Neuronal stem cell (in vitro differentiated cells): ENCODE results near the gene THAP6.

Experiments
- DNase-seq: peaks from one replicate; pipeline ENCODE4 v3.0.0-alpha.2; 2013; ENCODE audit warnings: low spot score
- H2AFZ ChIP-seq: one replicate; pipeline ENCODE4 v1.6.1; 2013; ENCODE audit warnings: mild to moderate bottlenecking, low read length, inconsistent platforms
- H2AK5ac ChIP-seq: 2 replicates; pipeline ENCODE4 v1.6.1; 2013; ENCODE audit warnings: low read depth, mild to moderate bottlenecking, inconsistent platforms, low read length, moderate library complexity, mixed read lengths
- H2BK120ac ChIP-seq: 2 replicates; pipeline ENCODE4 v1.6.1; 2013; ENCODE audit warnings: low read depth, mild to moderate bottlenecking, inconsistent platforms, low read length, moderate library complexity, mixed read lengths
- H2BK12ac ChIP-seq: one replicate; pipeline ENCODE4 v1.6.1; 2013; ENCODE audit warnings: low read length, inconsistent platforms
- H2BK15ac ChIP-seq: 2 replicates; pipeline ENCODE4 v1.6.1; 2013; ENCODE audit warnings: mild to moderate bottlenecking, low read length, inconsistent platforms, mixed read lengths
- H2BK5ac ChIP-seq: one replicate; pipeline ENCODE4 v1.6.1; 2013; ENCODE audit warnings: inconsistent platforms, mild to moderate bottlenecking, low read length, moderate library complexity
- H3K14ac ChIP-seq: one replicate; pipeline ENCODE4 v1.6.1; 2013; ENCODE audit warnings: low read length, inconsistent platforms
- H3K18ac ChIP-seq: 2 replicates; pipeline ENCODE4 v1.6.1; 2013; ENCODE audit warnings: low read length, inconsistent platforms
- H3K23ac ChIP-seq: 2 replicates; pipeline ENCODE4 v1.6.1; 2013; ENCODE audit warnings: low read depth, mild to moderate bottlenecking, mixed read lengths, low read length, inconsistent platforms; ENCODE audit not compliant: poor library complexity
- H3K27ac ChIP-seq: replicated peaks from 3 replicates; pipeline ENCODE4 v1.5.1; 2013; ENCODE audit warnings: low read length, inconsistent platforms
- H3K27me3 ChIP-seq, 3 experiments: 2 replicates each; pipeline ENCODE4 v1.6.1; 2013; ENCODE audit warnings: low read length in 3 of 3, mild to moderate bottlenecking in 2 of 3, inconsistent platforms in 1 of 3, low read depth in 1 of 3, mixed read lengths in 1 of 3, moderate library complexity in 1 of 3; ENCODE audit not compliant: control insufficient read depth in 3 of 3, insufficient read depth in 3 of 3
- H3K36me3 ChIP-seq, 2 donors: replicated peaks in 1 of 2; 2 replicates each; pipeline ENCODE4 v1.6.1; 2013; ENCODE audit warnings: low read length in 2 of 2; ENCODE audit not compliant: control insufficient read depth in 2 of 2, insufficient read depth in 2 of 2
- H3K4ac ChIP-seq: 2 replicates; pipeline ENCODE4 v1.6.1; 2013; ENCODE audit warnings: inconsistent platforms, mild to moderate bottlenecking, low read length, moderate library complexity
- H3K4me1 ChIP-seq, 2 donors: 1 replicate in 1 of 2; 2 replicates in 1 of 2; pipeline ENCODE4 v1.6.1; 2013; ENCODE audit warnings: low read length in 2 of 2, low read depth in 1 of 2; ENCODE audit not compliant: control insufficient read depth in 2 of 2, insufficient read depth in 1 of 2
- H3K4me2 ChIP-seq: one replicate; pipeline ENCODE4 v1.6.1; 2013; ENCODE audit warnings: mild to moderate bottlenecking, low read length, inconsistent platforms; ENCODE audit not compliant: insufficient read depth, poor library complexity, severe bottlenecking
- H3K4me3 ChIP-seq, 2 donors: 2 replicates each; pipeline ENCODE4 v1.5.1; 2013; ENCODE audit warnings: low read length in 2 of 2, mild to moderate bottlenecking in 2 of 2, inconsistent platforms in 1 of 2, moderate library complexity in 1 of 2
- H3K79me1 ChIP-seq: one replicate; pipeline ENCODE4 v1.6.1; 2013; ENCODE audit warnings: low read depth, mild to moderate bottlenecking, inconsistent platforms, low read length, moderate library complexity
- H3K9ac ChIP-seq: one replicate; pipeline ENCODE4 v1.6.1; 2013; ENCODE audit warnings: mild to moderate bottlenecking, low read depth, low read length, inconsistent platforms; ENCODE audit not compliant: poor library complexity
- H3K9me3 ChIP-seq, 2 donors: replicated peaks in 1 of 2; 2 replicates each; pipeline versions ENCODE3 to v1.6.1; 2013; ENCODE audit warnings: low read length in 2 of 2, mild to moderate bottlenecking in 2 of 2, inconsistent platforms in 1 of 2, low read depth in 1 of 2, mixed read lengths in 1 of 2, moderate library complexity in 1 of 2; ENCODE audit not compliant: control insufficient read depth in 2 of 2, insufficient read depth in 1 of 2
- H4K8ac ChIP-seq: one replicate; pipeline ENCODE4 v1.6.1; 2013; ENCODE audit warnings: low read depth, mild to moderate bottlenecking, inconsistent platforms, low read length, moderate library complexity
- H4K91ac ChIP-seq: one replicate; pipeline ENCODE4 v1.6.1; 2013; ENCODE audit warnings: low read length, low read depth, mild to moderate bottlenecking, inconsistent platforms; ENCODE audit not compliant: poor library complexity
- WGBS, 2 donors: extraction: QIAGEN DNeasy Blood & Tissue Kit; methylation state at CpG; one replicate each; pipeline ENCODE4 v1.1.7; 2013; ENCODE audit warnings: missing lambda C conversion rate in 2 of 2, mixed read lengths in 1 of 2; ENCODE audit not compliant: insufficient read length in 2 of 2, insufficient replicate concordance in 1 of 2; ENCODE audit errors: extremely low coverage in 2 of 2; 5-methylcytosine and 5-hydroxymethylcytosine counted together

The THAP6 gene

GRCh38 chr4:75484190-75484589, 30.1 kb upstream of the THAP6 start:
- WGBS, 2 donors: no CpG with 5 or more reads among the region's 4 CpGs
- H3K14ac ChIP-seq: no peak overlapping the region
- H3K9ac ChIP-seq: no peak overlapping the region
- no peak overlapping the region for H3K27ac ChIP-seq
- no peaks in the 10 kb centered on the region for H3K4me1 ChIP-seq
- peaks cover 2 to 90% of the 10 kb centered on the region in 2 donors for H3K36me3 ChIP-seq
- no peak overlapping the region for H3K4me3 ChIP-seq
- DNase-seq: no peak
- no peak overlapping the region for H2AK5ac ChIP-seq
- no peak overlapping the region for H2BK15ac ChIP-seq
- H2BK12ac ChIP-seq: no peak overlapping the region
- H4K91ac ChIP-seq: no peak overlapping the region
- no peaks in the 10 kb centered on the region for H3K9me3 ChIP-seq
- H3K27me3 ChIP-seq: no peaks in the 10 kb centered on the region
- no peak overlapping the region for H3K23ac ChIP-seq
- H3K4ac ChIP-seq: no peak overlapping the region
- no peak overlapping the region for H3K18ac ChIP-seq
- no peak overlapping the region for H3K4me2 ChIP-seq
- no peak overlapping the region for H2BK5ac ChIP-seq
- H4K8ac ChIP-seq: no peak overlapping the region
- no peak overlapping the region for H2BK120ac ChIP-seq
- no peak overlapping the region for H2AFZ ChIP-seq
- H3K79me1 ChIP-seq: no peaks in the 10 kb centered on the region

GRCh38 chr4:75490155-75490554, 24.1 kb upstream of the THAP6 start:
- DNase-seq: no peak
- no peaks in the 10 kb centered on the region for H3K9me3 ChIP-seq
- no peak overlapping the region for H3K23ac ChIP-seq
- H3K14ac ChIP-seq: no peak overlapping the region
- no peak overlapping the region for H3K18ac ChIP-seq
- no peak overlapping the region for H2BK120ac ChIP-seq
- no peak overlapping the region for H3K27ac ChIP-seq
- H2BK5ac ChIP-seq: no peak overlapping the region
- no peak overlapping the region for H2BK12ac ChIP-seq
- H3K36me3 ChIP-seq: peaks cover 0 to 75% of the 10 kb centered on the region in 2 donors
- no peak overlapping the region for H3K9ac ChIP-seq
- H3K4ac ChIP-seq: no peak overlapping the region
- H3K4me3 ChIP-seq: no peak overlapping the region
- no peaks in the 10 kb centered on the region for H3K27me3 ChIP-seq
- H2BK15ac ChIP-seq: no peak overlapping the region
- H3K79me1 ChIP-seq: no peaks in the 10 kb centered on the region
- H3K4me2 ChIP-seq: no peak overlapping the region
- no peak overlapping the region for H2AFZ ChIP-seq
- no CpG with 5 or more reads among the region's 2 CpGs for WGBS, 2 donors
- H4K91ac ChIP-seq: no peak overlapping the region
- no peaks in the 10 kb centered on the region for H3K4me1 ChIP-seq
- H4K8ac ChIP-seq: no peak overlapping the region
- no peak overlapping the region for H2AK5ac ChIP-seq

- no peak overlapping the region for H2BK12ac ChIP-seq
- H4K8ac ChIP-seq: no peak overlapping the region
- no CpG with 5 or more reads among the region's 1 CpG for WGBS, 2 donors
- H3K4me3 ChIP-seq: no peak overlapping the region
- H2AK5ac ChIP-seq: no peak overlapping the region
- no peak overlapping the region for H3K4me2 ChIP-seq
- peaks cover 1 to 68% of the 10 kb centered on the region in 2 donors for H3K36me3 ChIP-seq
- H3K4me1 ChIP-seq: no peaks in the 10 kb centered on the region
- H2BK5ac ChIP-seq: no peak overlapping the region
- no peaks in the 10 kb centered on the region for H3K79me1 ChIP-seq
- no peak for DNase-seq
- no peak overlapping the region for H3K18ac ChIP-seq
- no peak overlapping the region for H2BK15ac ChIP-seq
- peaks cover 3 to 13% of the 10 kb centered on the region in 2 donors for H3K9me3 ChIP-seq
- H3K23ac ChIP-seq: no peak overlapping the region
- H2BK120ac ChIP-seq: no peak overlapping the region
- no peak overlapping the region for H2AFZ ChIP-seq
- no peak overlapping the region for H3K27ac ChIP-seq
- no peak overlapping the region for H3K9ac ChIP-seq
- H3K14ac ChIP-seq: no peak overlapping the region
- H4K91ac ChIP-seq: no peak overlapping the region
- H3K27me3 ChIP-seq: no peaks in the 10 kb centered on the region
- no peak overlapping the region for H3K4ac ChIP-seq
Measured at GRCh38 chr4:75494563-75494962, 19.7 kb upstream of the THAP6 start.

- H3K4me2 ChIP-seq: no peak overlapping the region
- H2BK15ac ChIP-seq: no peak overlapping the region
- H3K4me1 ChIP-seq: no peaks in the 10 kb centered on the region
- no peak overlapping the region for H3K14ac ChIP-seq
- H2BK12ac ChIP-seq: no peak overlapping the region
- no peak overlapping the region for H3K27ac ChIP-seq
- no peak overlapping the region for H3K4me3 ChIP-seq
- H4K8ac ChIP-seq: no peak overlapping the region
- H2AFZ ChIP-seq: no peak overlapping the region
- no peak overlapping the region for H3K18ac ChIP-seq
- DNase-seq: no peak
- WGBS, 2 donors: no CpG with 5 or more reads among the region's 2 CpGs
- no peak overlapping the region for H4K91ac ChIP-seq
- H2BK120ac ChIP-seq: no peak overlapping the region
- H2AK5ac ChIP-seq: no peak overlapping the region
- H3K27me3 ChIP-seq: no peaks in the 10 kb centered on the region
- H2BK5ac ChIP-seq: no peak overlapping the region
- H3K9me3 ChIP-seq: peaks cover 4 to 16% of the 10 kb centered on the region in 2 donors
- H3K36me3 ChIP-seq: peaks cover 1 to 68% of the 10 kb centered on the region in 2 donors
- H3K9ac ChIP-seq: no peak overlapping the region
- no peaks in the 10 kb centered on the region for H3K79me1 ChIP-seq
- no peak overlapping the region for H3K23ac ChIP-seq
- no peak overlapping the region for H3K4ac ChIP-seq
Measured at GRCh38 chr4:75495476-75495875, 18.8 kb upstream of the THAP6 start.
